ENCODE results near the gene METTL27.
"Not testable (repeated sequence)": the region's sequence is repeated elsewhere in the genome, so short reads cannot be mapped to it uniquely, and the experiment has no call there.

Gene METTL27

DNA sequence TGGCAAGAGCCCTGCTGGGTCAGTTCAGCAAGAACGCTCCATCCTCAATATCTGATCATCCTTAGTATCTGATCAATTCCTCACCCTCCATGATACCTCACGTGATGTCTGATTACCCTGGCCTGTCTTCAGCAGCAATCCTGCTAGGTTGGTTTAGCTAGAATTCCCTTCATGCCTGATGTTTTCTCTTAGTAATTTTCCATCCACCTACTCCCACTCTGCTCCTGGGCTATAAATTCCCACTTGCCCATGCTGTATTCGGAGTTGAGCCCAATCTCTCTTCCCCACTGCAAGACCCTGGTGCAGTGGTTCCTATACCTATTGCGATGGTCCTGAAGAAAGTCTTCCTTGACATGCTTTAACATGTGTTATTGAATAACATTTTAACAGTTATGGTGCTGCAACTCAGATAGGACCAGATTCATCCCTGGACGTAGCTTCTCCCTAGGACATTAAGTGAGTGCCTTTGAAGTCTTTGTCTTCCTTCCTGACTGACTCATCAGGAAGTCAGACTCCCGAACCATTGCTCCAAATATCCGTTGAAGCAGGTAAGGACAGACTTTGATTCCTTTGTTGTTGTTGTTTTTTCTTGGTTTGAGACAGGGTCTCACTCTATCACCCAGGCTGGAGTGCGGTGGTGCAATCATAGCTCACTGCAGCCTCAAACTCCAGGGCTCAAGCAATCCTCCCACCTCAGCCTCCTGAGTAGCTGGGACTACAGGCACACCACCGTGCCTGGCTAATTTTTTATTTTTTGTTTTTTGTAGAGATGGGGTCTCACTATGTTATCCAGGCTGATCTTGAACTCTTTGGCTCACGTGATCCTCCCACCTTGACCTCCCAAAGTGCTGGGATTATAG lies 42.8 kb downstream of the METTL27 start:
- TF ChIP-seq, protein P1, sequence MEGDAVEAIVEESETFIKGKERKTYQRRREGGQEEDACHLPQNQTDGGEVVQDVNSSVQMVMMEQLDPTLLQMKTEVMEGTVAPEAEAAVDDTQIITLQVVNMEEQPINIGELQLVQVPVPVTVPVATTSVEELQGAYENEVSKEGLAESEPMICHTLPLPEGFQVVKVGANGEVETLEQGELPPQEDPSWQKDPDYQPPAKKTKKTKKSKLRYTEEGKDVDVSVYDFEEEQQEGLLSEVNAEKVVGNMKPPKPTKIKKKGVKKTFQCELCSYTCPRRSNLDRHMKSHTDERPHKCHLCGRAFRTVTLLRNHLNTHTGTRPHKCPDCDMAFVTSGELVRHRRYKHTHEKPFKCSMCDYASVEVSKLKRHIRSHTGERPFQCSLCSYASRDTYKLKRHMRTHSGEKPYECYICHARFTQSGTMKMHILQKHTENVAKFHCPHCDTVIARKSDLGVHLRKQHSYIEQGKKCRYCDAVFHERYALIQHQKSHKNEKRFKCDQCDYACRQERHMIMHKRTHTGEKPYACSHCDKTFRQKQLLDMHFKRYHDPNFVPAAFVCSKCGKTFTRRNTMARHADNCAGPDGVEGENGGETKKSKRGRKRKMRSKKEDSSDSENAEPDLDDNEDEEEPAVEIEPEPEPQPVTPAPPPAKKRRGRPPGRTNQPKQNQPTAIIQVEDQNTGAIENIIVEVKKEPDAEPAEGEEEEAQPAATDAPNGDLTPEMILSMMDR (IDR thresholded peaks at IDR 0.05; ENCODE audit: low read depth, low read length), result no peak
- DNase-seq, result no peak
- Histone ChIP-seq H3K4me3 (ENCODE audit: low read depth, low read length) (no peak overlapping the region), H3K9me3 (ENCODE audit: severe bottlenecking) (no peaks in the 10 kb centered on the region), H3K27ac (no peak overlapping the region), H3K36me3 (no peaks in the 10 kb centered on the region), H3K27me3 (ENCODE audit: insufficient read depth, low read depth, severe bottlenecking) (no peaks in the 10 kb centered on the region)

DNA sequence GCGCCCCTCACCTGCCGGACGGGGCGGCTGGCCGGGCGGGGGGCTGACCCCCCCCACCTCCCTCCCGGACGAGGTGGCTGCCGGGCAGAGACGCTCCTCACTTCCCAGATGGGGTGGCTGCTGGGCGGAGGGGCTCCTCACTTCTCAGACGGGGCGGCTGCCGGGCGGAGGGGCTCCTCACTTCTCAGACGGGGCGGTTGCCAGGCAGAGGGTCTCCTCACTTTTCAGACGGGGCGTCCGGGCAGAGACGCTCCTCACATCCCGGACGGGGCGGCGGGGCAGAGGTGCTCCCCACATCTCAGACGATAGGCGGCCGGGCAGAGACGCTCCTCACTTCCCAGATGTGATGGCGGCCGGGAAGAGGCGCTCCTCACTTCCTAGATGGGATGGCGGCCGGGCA lies 45.1 kb downstream of the METTL27 start:
- not testable (repeated sequence) for H3K27me3 ChIP-seq (ENCODE audit: insufficient read depth, low read depth, severe bottlenecking); H3K4me3 ChIP-seq (ENCODE audit: low read depth, low read length); H3K9me3 ChIP-seq (ENCODE audit: severe bottlenecking); H3K27ac ChIP-seq; DNase-seq; H3K36me3 ChIP-seq

DNA sequence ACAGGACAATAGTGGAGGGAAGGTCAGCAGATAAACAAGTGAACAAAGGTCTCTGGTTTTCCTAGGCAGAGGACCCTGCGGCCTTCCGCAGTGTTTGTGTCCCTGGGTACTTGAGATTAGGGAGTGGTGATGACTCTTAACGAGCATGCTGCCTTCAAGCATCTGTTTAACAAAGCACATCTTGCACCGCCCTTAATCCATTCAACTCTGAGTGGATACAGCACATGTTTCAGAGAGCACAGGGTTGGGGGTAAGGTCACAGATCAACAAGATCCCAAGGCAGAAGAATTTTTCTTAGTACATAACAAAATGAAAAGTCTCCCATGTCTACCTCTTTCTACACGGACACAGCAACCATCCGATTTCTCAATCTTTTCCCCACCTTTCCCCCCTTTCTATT lies 45.7 kb downstream of the METTL27 start:
- not testable (repeated sequence) for H3K36me3 ChIP-seq; DNase-seq; H3K4me3 ChIP-seq (ENCODE audit: low read depth, low read length); H3K27me3 ChIP-seq (ENCODE audit: insufficient read depth, low read depth, severe bottlenecking); H3K27ac ChIP-seq; H3K9me3 ChIP-seq (ENCODE audit: severe bottlenecking)

DNA sequence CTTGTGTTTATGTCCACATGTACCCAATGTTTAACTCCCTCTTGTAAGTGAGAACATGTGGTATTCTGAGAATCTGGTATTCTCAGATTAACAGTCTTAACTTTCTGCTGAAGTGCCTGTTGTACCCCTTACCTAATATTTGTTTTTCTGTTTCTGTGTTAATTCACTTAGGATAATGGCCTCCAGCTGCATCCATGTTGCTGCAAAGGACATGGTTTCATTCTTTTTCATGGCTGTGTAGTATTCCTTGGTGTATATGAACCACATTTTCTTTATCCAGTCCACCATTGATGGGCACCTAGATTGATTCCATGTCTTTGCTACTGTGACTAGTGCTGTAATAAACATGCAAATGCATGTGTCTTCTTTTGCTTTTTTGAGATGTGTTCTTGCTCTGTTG lies 47.1 kb downstream of the METTL27 start:
- H3K27me3 ChIP-seq (ENCODE audit: insufficient read depth, low read depth, severe bottlenecking); H3K4me3 ChIP-seq (ENCODE audit: low read depth, low read length); H3K9me3 ChIP-seq (ENCODE audit: severe bottlenecking); H3K27ac ChIP-seq; DNase-seq; H3K36me3 ChIP-seq: not testable (repeated sequence)

DNA sequence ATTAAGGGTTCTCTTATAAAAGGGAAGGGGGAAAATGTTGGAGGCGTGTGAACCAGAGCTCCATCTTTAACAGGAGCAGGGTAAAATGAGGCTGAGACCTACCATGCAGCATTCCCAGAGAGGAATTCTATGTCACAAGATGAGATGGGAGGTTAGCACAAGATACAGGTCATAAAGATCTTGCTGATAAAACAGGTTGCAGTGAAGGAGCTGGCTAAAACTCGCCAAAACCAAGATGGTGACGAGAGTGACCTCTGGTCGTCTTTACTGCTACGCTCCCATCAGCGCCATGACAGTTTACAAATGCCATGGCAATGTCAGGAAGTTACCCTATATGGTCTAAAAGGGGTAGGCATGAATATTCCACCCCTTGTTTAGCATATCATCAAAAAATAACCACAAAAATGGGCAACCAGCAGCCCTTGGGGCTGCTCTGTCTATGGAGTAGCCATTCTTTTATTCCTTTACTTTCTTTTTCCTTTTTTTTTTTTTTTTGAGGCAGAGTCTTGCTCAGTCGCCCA lies 51.1 kb downstream of the METTL27 start:
- not testable (repeated sequence) for H3K9me3 ChIP-seq (ENCODE audit: severe bottlenecking); H3K27ac ChIP-seq; DNase-seq; H3K36me3 ChIP-seq; H3K27me3 ChIP-seq (ENCODE audit: insufficient read depth, low read depth, severe bottlenecking); H3K4me3 ChIP-seq (ENCODE audit: low read depth, low read length)

DNA sequence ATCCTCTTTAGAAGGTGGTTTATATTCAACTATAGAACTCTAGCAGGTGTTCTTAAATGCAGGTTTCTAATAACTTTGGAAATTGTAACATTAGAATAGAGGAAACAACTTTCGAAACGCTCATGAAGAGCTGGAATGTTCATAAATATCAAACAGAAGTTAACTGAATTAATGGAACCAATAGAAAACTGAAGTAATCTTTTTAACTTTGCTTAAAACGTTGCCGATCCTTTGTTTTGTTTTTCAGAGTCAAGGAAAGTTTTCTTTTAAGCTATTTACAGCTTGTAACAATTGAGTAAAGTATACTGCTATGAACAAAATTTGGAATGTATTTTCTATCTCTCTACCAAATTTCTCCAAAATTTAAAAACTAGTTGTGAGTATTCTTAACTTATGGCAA lies 53.3 kb downstream of the METTL27 start:
- Histone ChIP-seq H3K9me3 (ENCODE audit: severe bottlenecking) (no peaks in the 10 kb centered on the region), H3K4me3 (ENCODE audit: low read depth, low read length) (no peak overlapping the region), H3K27ac (no peak overlapping the region), H3K36me3 (no peaks in the 10 kb centered on the region), H3K27me3 (ENCODE audit: insufficient read depth, low read depth, severe bottlenecking) (no peaks in the 10 kb centered on the region)
- DNase-seq, result no peak
- TF ChIP-seq, protein P1 (IDR thresholded peaks at IDR 0.05; ENCODE audit: low read depth, low read length), result no peak

DNA sequence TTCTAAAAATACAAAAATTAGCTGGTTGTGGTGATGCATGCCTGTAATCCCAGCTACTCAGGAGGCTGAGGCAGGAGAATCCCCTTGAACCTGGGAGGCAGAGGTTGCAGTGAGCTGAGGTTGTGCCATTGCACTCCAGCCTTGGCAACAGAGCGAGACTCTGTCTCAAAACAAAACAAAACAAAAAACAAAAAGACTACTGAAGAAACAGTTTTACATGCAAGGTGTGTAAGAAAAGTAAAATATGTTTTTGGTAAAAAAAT lies 54.6 kb downstream of the METTL27 start:
- H3K36me3 ChIP-seq; H3K9me3 ChIP-seq (ENCODE audit: severe bottlenecking); H3K27ac ChIP-seq; H3K4me3 ChIP-seq (ENCODE audit: low read depth, low read length); H3K27me3 ChIP-seq (ENCODE audit: insufficient read depth, low read depth, severe bottlenecking); DNase-seq: not testable (repeated sequence)

DNA sequence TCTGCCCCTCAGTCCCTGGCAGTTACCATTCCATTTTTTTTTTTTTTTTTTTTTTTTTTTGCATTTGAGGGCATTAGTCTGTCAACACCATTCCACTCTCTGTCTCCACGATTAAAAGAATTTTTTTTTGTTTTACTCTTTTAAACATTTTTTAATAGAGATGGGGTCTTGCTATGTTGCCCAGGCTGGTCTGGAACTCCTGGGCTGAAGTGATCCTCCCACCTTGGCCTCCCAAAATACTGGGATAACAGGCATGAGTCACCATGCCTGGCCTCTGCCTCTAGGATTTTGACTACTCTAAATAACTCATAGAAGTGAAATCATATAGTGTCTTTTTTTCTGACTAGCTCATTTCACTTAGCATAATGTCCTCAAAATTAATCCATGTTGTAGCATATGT lies 55.7 kb downstream of the METTL27 start:
- Histone ChIP-seq H3K36me3 (no peaks in the 10 kb centered on the region), H3K4me3 (ENCODE audit: low read depth, low read length) (no peak overlapping the region), H3K27me3 (ENCODE audit: insufficient read depth, low read depth, severe bottlenecking) (no peaks in the 10 kb centered on the region), H3K9me3 (ENCODE audit: severe bottlenecking) (no peaks in the 10 kb centered on the region), H3K27ac (no peak overlapping the region)
- no peak for DNase-seq
- TF ChIP-seq, protein P1 (IDR thresholded peaks at IDR 0.05; ENCODE audit: low read depth, low read length), result no peak

Data from WERI-Rb-1 (cell line).